GM12878 (cell line): ENCODE results near the gene ARVCF.

Source experiments
- BACH1 ChIP-seq: fragments of 450-650 bp; IDR thresholded peaks from 2 replicates; pipeline ENCODE4 v1.6.1; 2017; ENCODE audit warnings: mild to moderate bottlenecking, borderline replicate concordance
- EP300 ChIP-seq, 2 experiments: fragments of 150-350 bp in 1 of 2; IDR thresholded peaks; 2 replicates each; pipeline ENCODE4 v1.6.1; 2011 to 2012; ENCODE audit warnings: low read depth in 2 of 2, low read length in 2 of 2, borderline replicate concordance in 1 of 2, improper control_type of control experiment in 1 of 2, inconsistent platforms in 1 of 2; ENCODE audit not compliant: control insufficient read depth in 1 of 2
- ESRRA ChIP-seq: IDR thresholded peaks from 2 replicates; pipeline ENCODE4 v1.6.1; 2012; ENCODE audit warnings: mild to moderate bottlenecking, low read length, improper control_type of control experiment
- JUND ChIP-seq: IDR thresholded peaks from 2 replicates; pipeline ENCODE4 v1.6.1; 2012; ENCODE audit warnings: low read depth, mild to moderate bottlenecking, low read length, improper control_type of control experiment, moderate library complexity
- MYB ChIP-seq: fragments of 150-350 bp; IDR thresholded peaks from 2 replicates; pipeline ENCODE4 v1.6.1; 2014; ENCODE audit warnings: mild to moderate bottlenecking, low read depth, low read length, borderline replicate concordance
- POLR2A ChIP-seq: IDR thresholded peaks from 2 replicates; pipeline ENCODE4 v1.6.1; 2011; ENCODE audit warnings: low read depth, mild to moderate bottlenecking, low read length
- POLR2AphosphoS2 ChIP-seq: IDR thresholded peaks from 2 replicates; pipeline ENCODE4 v1.6.1; 2011; ENCODE audit warnings: low read depth, mild to moderate bottlenecking, low read length, improper control_type of control experiment, moderate library complexity
- RAD21 ChIP-seq: IDR thresholded peaks from 2 replicates; pipeline ENCODE4 v1.6.1; 2011; ENCODE audit warnings: mild to moderate bottlenecking, low read depth, low read length, moderate library complexity; ENCODE audit not compliant: insufficient read depth
- RCOR1 ChIP-seq: conservative IDR thresholded peaks from 2 replicates; pipeline ENCODE4 v1.6.1; 2012; ENCODE audit warnings: low read depth, low read length, improper control_type of control experiment
- SUZ12 ChIP-seq: fragments of 200-600 bp; sonication (generic); IDR thresholded peaks from one replicate; pipeline ENCODE4 v1.6.1; 2018; ENCODE audit warnings: antibody characterized with exemption, mild to moderate bottlenecking; ENCODE audit not compliant: unreplicated experiment
- TAF1 ChIP-seq: IDR thresholded peaks from 2 replicates; pipeline ENCODE4 v1.6.1; 2011; ENCODE audit warnings: mild to moderate bottlenecking, low read depth, low read length, borderline replicate concordance
- TBL1XR1 ChIP-seq: IDR thresholded peaks from 2 replicates; pipeline ENCODE4 v1.6.1; 2012; ENCODE audit warnings: low read depth, low read length, improper control_type of control experiment
- TF ChIP-seq, protein P1 (sequence below): fragments of 450-650 bp; IDR thresholded peaks from 2 replicates; pipeline ENCODE4 v1.6.1; 2017; ENCODE audit warnings: mild to moderate bottlenecking
- TF ChIP-seq, protein P2 (sequence below), 3 experiments: IDR thresholded peaks in 2 of 3; conservative IDR thresholded peaks in 1 of 3; 2 replicates each; pipeline ENCODE4 v1.5.1; 2011; ENCODE audit warnings: low read depth in 3 of 3, low read length in 3 of 3, mild to moderate bottlenecking in 3 of 3, control low read depth in 2 of 3, moderate library complexity in 2 of 3, inconsistent platforms in 1 of 3, mixed read lengths in 1 of 3; ENCODE audit not compliant: control insufficient read depth in 2 of 3, insufficient read depth in 1 of 3; ENCODE audit errors: extremely low read depth in 1 of 3

DNA sequence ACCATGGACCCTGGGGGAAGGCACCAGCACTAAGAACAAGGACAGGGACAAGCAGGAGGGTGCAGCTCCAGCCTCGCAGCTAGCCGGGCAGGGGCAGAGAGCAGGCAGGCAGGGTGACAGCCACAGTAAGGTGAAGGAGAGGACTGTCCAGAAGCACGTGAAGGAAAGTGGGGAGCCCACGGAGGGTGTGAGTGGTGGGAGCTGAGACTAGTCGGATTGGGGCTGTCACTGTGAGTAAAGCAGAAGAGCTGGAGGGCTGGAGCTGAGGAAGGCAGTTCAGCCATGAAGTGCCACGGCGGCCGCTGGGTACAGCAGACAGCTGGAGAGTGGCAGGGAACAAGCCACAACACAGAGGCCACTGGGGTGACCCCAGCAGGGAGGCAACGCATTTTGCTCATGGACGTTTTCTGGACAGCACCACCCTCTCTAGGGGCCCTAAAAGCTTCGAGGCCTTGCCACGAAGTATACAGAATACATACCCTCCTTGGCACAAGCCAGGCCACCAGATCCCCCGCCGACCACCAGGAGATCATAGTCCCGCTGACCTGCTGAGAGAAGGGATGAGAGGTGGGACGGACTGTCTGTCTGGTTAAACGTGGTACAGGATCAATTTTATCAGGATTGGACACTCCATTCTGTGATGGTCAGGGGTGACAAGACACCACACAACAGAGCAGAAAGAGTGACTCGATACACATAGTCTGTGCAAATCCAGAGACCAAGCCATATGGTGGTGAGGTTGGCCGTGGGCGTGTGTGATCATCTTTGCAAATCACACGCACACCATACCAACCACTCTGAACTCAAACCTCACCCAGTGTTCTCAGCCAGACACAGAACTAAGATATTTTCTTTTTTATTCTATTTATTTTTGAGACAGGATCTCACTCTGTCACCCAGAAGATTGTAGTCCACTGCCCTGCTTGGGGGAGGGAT, 85.8 kb downstream of the ARVCF start:
- no peak for TF ChIP-seq RCOR1
- TF ChIP-seq EP300 (IDR thresholded peaks at IDR 0.05; ENCODE audit: borderline replicate concordance in 1 of 2, control insufficient read depth in 1 of 2, low read depth in 2 of 2, low read length in 2 of 2): no peak
- TF ChIP-seq POLR2A: no peak
- no peak for TF ChIP-seq MYB
- TF ChIP-seq ESRRA: no peak
- TF ChIP-seq, protein P1, sequence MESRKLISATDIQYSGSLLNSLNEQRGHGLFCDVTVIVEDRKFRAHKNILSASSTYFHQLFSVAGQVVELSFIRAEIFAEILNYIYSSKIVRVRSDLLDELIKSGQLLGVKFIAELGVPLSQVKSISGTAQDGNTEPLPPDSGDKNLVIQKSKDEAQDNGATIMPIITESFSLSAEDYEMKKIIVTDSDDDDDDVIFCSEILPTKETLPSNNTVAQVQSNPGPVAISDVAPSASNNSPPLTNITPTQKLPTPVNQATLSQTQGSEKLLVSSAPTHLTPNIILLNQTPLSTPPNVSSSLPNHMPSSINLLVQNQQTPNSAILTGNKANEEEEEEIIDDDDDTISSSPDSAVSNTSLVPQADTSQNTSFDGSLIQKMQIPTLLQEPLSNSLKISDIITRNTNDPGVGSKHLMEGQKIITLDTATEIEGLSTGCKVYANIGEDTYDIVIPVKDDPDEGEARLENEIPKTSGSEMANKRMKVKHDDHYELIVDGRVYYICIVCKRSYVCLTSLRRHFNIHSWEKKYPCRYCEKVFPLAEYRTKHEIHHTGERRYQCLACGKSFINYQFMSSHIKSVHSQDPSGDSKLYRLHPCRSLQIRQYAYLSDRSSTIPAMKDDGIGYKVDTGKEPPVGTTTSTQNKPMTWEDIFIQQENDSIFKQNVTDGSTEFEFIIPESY: no peak
- TF ChIP-seq, protein P2, sequence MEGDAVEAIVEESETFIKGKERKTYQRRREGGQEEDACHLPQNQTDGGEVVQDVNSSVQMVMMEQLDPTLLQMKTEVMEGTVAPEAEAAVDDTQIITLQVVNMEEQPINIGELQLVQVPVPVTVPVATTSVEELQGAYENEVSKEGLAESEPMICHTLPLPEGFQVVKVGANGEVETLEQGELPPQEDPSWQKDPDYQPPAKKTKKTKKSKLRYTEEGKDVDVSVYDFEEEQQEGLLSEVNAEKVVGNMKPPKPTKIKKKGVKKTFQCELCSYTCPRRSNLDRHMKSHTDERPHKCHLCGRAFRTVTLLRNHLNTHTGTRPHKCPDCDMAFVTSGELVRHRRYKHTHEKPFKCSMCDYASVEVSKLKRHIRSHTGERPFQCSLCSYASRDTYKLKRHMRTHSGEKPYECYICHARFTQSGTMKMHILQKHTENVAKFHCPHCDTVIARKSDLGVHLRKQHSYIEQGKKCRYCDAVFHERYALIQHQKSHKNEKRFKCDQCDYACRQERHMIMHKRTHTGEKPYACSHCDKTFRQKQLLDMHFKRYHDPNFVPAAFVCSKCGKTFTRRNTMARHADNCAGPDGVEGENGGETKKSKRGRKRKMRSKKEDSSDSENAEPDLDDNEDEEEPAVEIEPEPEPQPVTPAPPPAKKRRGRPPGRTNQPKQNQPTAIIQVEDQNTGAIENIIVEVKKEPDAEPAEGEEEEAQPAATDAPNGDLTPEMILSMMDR (IDR thresholded peaks at IDR 0.05 in 2 of 3, conservative IDR thresholded peaks at IDR 0.05 in 1 of 3; ENCODE audit: control insufficient read depth in 2 of 3, extremely low read depth in 1 of 3, insufficient read depth in 1 of 3, low read depth in 3 of 3, low read length in 3 of 3): no peak
- TF ChIP-seq TAF1: no peak
- no peak for TF ChIP-seq JUND
- no peak for TF ChIP-seq TBL1XR1
- no peak for TF ChIP-seq SUZ12
- TF ChIP-seq RAD21: no peak
- TF ChIP-seq BACH1: no peak
- TF ChIP-seq POLR2AphosphoS2: no peak
